A549 (cell line): Measurements from ENCODE around the gene DCLK3. TPM values are rescaled to one million over a fixed set of nuclear protein-coding genes. Genes with fewer than 3 reads are reported as not detected.

Experiments
- ATAC-seq, 2 experiments: fragments of 200-7000 bp in 1 of 2; fragments of >200 bp in 1 of 2; cut with Nextera tagmentation in 1 of 2; cut with Tn5 transposase in 1 of 2; 3 replicates each; pipeline versions ENCODE4 v1.8.0 to v1.9.1; 2018 to 2020; ENCODE audit warnings: mild to moderate bottlenecking in 1 of 2, moderate library complexity in 1 of 2
- CTCF ChIA-PET: fragments of 300-600 bp; sonication (Branson Sonifier 250); formaldehyde crosslinking; extraction: SDS; loops from one replicate; lab custom pipeline; 2021; ENCODE audit warnings: antibody characterized with exemption, inconsistent platforms; lab: Yijun Ruan, JAX
- POLR2A ChIA-PET: fragments of 350-600 bp; formaldehyde crosslinking; extraction: SDS; loops from one replicate; lab custom pipeline; 2021; ENCODE audit warnings: antibody characterized with exemption, inconsistent platforms; lab: Yijun Ruan, JAX
- DNase-seq, 2 experiments: peaks; one replicate each; pipeline versions ENCODE4 v3.0.0 to v3.0.0-alpha.2; 2011 to 2016; ENCODE audit warnings: low read depth in 1 of 2, low spot score in 1 of 2
- FAIRE-seq: peaks from 2 replicates; lab custom pipeline; 2011; peaks lifted over from hg19 to GRCh38; lab: Jason Lieb, UNC
- H3K27ac ChIP-seq, 2 experiments: fragments of >200 bp; sonication (Bioruptor Twin); formaldehyde crosslinking; 3 replicates each; pipeline ENCODE4 v1.5.1; 2016 to 2017
- H3K4me1 ChIP-seq: fragments of >200 bp; sonication (Bioruptor Twin); formaldehyde crosslinking; 3 replicates; pipeline ENCODE4 v1.6.1; 2016
- H3K4me2 ChIP-seq: fragments of >200 bp; sonication (Bioruptor Twin); formaldehyde crosslinking; 3 replicates; pipeline ENCODE4 v1.6.1; 2016
- H3K4me3 ChIP-seq: fragments of >200 bp; sonication (Bioruptor Twin); formaldehyde crosslinking; 3 replicates; pipeline ENCODE4 v1.5.1; 2016
- H3K9me3 ChIP-seq: fragments of >200 bp; sonication (Bioruptor Twin); formaldehyde crosslinking; 3 replicates; pipeline ENCODE4 v1.6.1; 2016
- BHLHE40 ChIP-seq: IDR thresholded peaks from 2 replicates; pipeline ENCODE4 v1.6.1; 2012; ENCODE audit warnings: low read depth, low read length, inconsistent platforms
- CBX8 ChIP-seq: fragments of 200-600 bp; sonication (generic); IDR thresholded peaks from 2 replicates; pipeline ENCODE4 v1.6.1; 2016
- EHMT2 ChIP-seq: fragments of 200-600 bp; sonication (generic); IDR thresholded peaks from 2 replicates; pipeline ENCODE4 v1.6.1; 2016; ENCODE audit warnings: antibody characterized with exemption, low read depth, mild to moderate bottlenecking, moderate library complexity
- ELK1 ChIP-seq: fragments of 150-350 bp; IDR thresholded peaks from 2 replicates; pipeline ENCODE4 v1.6.1; 2014; ENCODE audit warnings: low read depth, mild to moderate bottlenecking, low read length
- HEYL ChIP-seq: fragments of 250-450 bp; sonication (Bioruptor Pico); IDR thresholded peaks from 2 replicates; pipeline ENCODE4 v1.8.0; 2021; ENCODE audit warnings: mild to moderate bottlenecking, moderate library complexity
- HOXA7 ChIP-seq: fragments of 250-450 bp; sonication (Bioruptor Pico); IDR thresholded peaks from 2 replicates; pipeline ENCODE4 v1.5.0; 2020; ENCODE audit warnings: mild to moderate bottlenecking, moderate library complexity
- JUN ChIP-seq, 2 experiments: fragments of >200 bp; sonication (Bioruptor Twin); formaldehyde crosslinking; IDR thresholded peaks; 2 replicates in 1 of 2; 3 replicates in 1 of 2; pipeline ENCODE4 v1.6.1; 2016 to 2017
- KDM1A ChIP-seq: fragments of 200-600 bp; sonication (generic); IDR thresholded peaks from 2 replicates; pipeline ENCODE4 v1.6.1; 2016; ENCODE audit warnings: low read depth, mild to moderate bottlenecking
- MAFK ChIP-seq: fragments of 450-650 bp; IDR thresholded peaks from 2 replicates; pipeline ENCODE4 v1.6.1; 2014; ENCODE audit not compliant: partially characterized antibody
- MAX ChIP-seq: IDR thresholded peaks from 2 replicates; pipeline ENCODE4 v1.6.1; 2012
- MAZ ChIP-seq: fragments of 150-350 bp; IDR thresholded peaks from 2 replicates; pipeline ENCODE4 v1.6.1; 2014; ENCODE audit warnings: antibody characterized with exemption, low read depth, low read length, borderline replicate concordance
- NFE2L2 ChIP-seq: fragments of 150-350 bp; conservative IDR thresholded peaks from 2 replicates; pipeline ENCODE4 v1.6.1; 2014; ENCODE audit warnings: low read length
- NR3C1 ChIP-seq: fragments of >200 bp; sonication (Bioruptor Twin); formaldehyde crosslinking; IDR thresholded peaks from 3 replicates; pipeline ENCODE4 v1.6.1; 2017
- RAD21 ChIP-seq, 2 experiments: fragments of >200 bp in 1 of 2; sonication (Bioruptor Twin) in 1 of 2; formaldehyde crosslinking in 1 of 2; IDR thresholded peaks in 1 of 2; conservative IDR thresholded peaks in 1 of 2; 2 replicates in 1 of 2; 3 replicates in 1 of 2; pipeline ENCODE4 v1.6.1; 2012 to 2018; ENCODE audit warnings: inconsistent platforms in 1 of 2
- RARB ChIP-seq: fragments of 250-450 bp; sonication (Bioruptor Pico); IDR thresholded peaks from 2 replicates; pipeline ENCODE4 v1.8.0; 2021; ENCODE audit warnings: mild to moderate bottlenecking, moderate library complexity
- RCOR1 ChIP-seq: fragments of 150-350 bp; IDR thresholded peaks from 2 replicates; pipeline ENCODE4 v1.6.1; 2014; ENCODE audit warnings: antibody characterized with exemption, low read length, low read depth
- REST ChIP-seq: fragments of 200-600 bp; sonication (generic); IDR thresholded peaks from 2 replicates; pipeline ENCODE4 v1.6.1; 2016; ENCODE audit warnings: antibody characterized with exemption, mild to moderate bottlenecking, moderate library complexity
- RFX5 ChIP-seq: fragments of 450-650 bp; IDR thresholded peaks from 2 replicates; pipeline ENCODE4 v1.7.1; 2014; ENCODE audit warnings: antibody characterized with exemption, mild to moderate bottlenecking, moderate library complexity
- SMC3 ChIP-seq: fragments of >200 bp; sonication (Bioruptor Twin); formaldehyde crosslinking; IDR thresholded peaks from 3 replicates; pipeline ENCODE4 v1.6.1; 2018; ENCODE audit warnings: inconsistent platforms
- TFCP2L1 ChIP-seq: fragments of 250-450 bp; sonication (Bioruptor Pico); IDR thresholded peaks from 2 replicates; pipeline ENCODE4 v1.5.0; 2021; ENCODE audit warnings: mild to moderate bottlenecking
- TP53 ChIP-seq: fragments of 250-450 bp; sonication (Bioruptor Pico); IDR thresholded peaks from 2 replicates; pipeline ENCODE4 v1.5.0; 2021; ENCODE audit warnings: mild to moderate bottlenecking, moderate library complexity
- ZSCAN20 ChIP-seq: fragments of 250-450 bp; sonication (Bioruptor Pico); IDR thresholded peaks from 2 replicates; pipeline ENCODE4 v1.8.0; 2022; ENCODE audit warnings: mild to moderate bottlenecking, moderate library complexity
- WGBS: methylation state at CpG from one replicate; pipeline ENCODE4 v1.1.6; 2017; ENCODE audit errors: missing lambda C conversion rate; 5-methylcytosine and 5-hydroxymethylcytosine counted together
- polyA plus RNA-seq, 4 experiments: library from polyadenylated mRNA; depleted of rRNA in 3 of 4; stranded (reverse); fragments of >200 nt; fragmentation: RNase III in 1 of 4; extraction: RNeasy Plus Mini Kit Qiagen cat#74134 plus additional on column Dnase treatment in 1 of 4; gene quantifications; 2 replicates in 3 of 4; 3 replicates in 1 of 4; pipeline ENCODE4 v1.2.3, GENCODE V29; 2011 to 2017

DCLK3 gene
- polyA plus RNA-seq, 2 of the 4 experiments (the other 2 are of a cell fraction): not detected

- ChIA-PET CTCF (interaction anchor here (1.0 to 3.0 kb wide), 3 partner anchors 11 to 55 kb away, joined by 3 to 13 read pairs (median 3); no protein-coding TSS in a partner anchor), POLR2A (no interaction called here)
- ATAC-seq: no peak
- no peak overlapping the region for H3K27ac ChIP-seq
- no peak overlapping the region for H3K4me2 ChIP-seq
- H3K9me3 ChIP-seq: peaks cover 15% of the 10 kb centered on the region
- H3K4me1 ChIP-seq: no peaks in the 10 kb centered on the region
- FAIRE-seq: no peak
- WGBS: 73% methylated on average over 5 of the region's 5 CpGs
- no peak for DNase-seq
- no peak for TF ChIP-seq EHMT2
- TF ChIP-seq NR3C1: no peak
- no peak for TF ChIP-seq BHLHE40
- TF ChIP-seq ELK1: no peak
- TF ChIP-seq RARB (CRISPR knock-in tag): no peak
- peak; percentile 14 for TF ChIP-seq MAFK
- no peak overlapping the region for H3K4me3 ChIP-seq
Measured at GRCh38 chr3:36803091-36803791, 38.9 kb upstream of the DCLK3 start.

GRCh38 chr3:36800533-36801116, 36.3 kb upstream of the DCLK3 start:
- Histone ChIP-seq H3K4me3 (no peak overlapping the region), H3K4me1 (no peaks in the 10 kb centered on the region), H3K4me2 (no peak overlapping the region), H3K9me3 (peaks cover 5% of the 10 kb centered on the region; the same call in 1 of the 3 replicates), H3K27ac (no peak overlapping the region)
- WGBS: 0% methylated on average over 3 of the region's 3 CpGs
- ChIA-PET POLR2A (no interaction called here), CTCF (no interaction called here)
- no peak for ATAC-seq
- no peak for TF ChIP-seq NR3C1
- TF ChIP-seq MAX: no peak
- TF ChIP-seq RCOR1: no peak
- TF ChIP-seq HEYL (CRISPR knock-in tag): no peak
- no peak for TF ChIP-seq CBX8
- no peak for DNase-seq
- no peak for FAIRE-seq

GRCh38 chr3:36796881-36797280, 32.5 kb upstream of the DCLK3 start:
- TF ChIP-seq HEYL (CRISPR knock-in tag) (no peak), CBX8 (no peak), TFCP2L1 (CRISPR knock-in tag) (no peak), NFE2L2 (no peak), HOXA7 (CRISPR knock-in tag) (no peak), TP53 (no peak), ZSCAN20 (no peak), REST (no peak), SMC3 (no peak), RAD21 (conservative IDR thresholded peaks at IDR 0.05 in 1 of 2, IDR thresholded peaks at IDR 0.05 in 1 of 2) (no peak), KDM1A (no peak), MAZ (no peak), EHMT2 (no peak), RFX5 (no peak), JUN (IDR thresholded peaks at IDR 0.05) (no peak)
- H3K4me1 ChIP-seq: no peaks in the 10 kb centered on the region
- no peak overlapping the region for H3K27ac ChIP-seq
- ATAC-seq: no peak
- no peak overlapping the region for H3K4me3 ChIP-seq
- ChIA-PET CTCF (no interaction called here), POLR2A (no interaction called here)
- no peak for FAIRE-seq
- peak in 1 of 2 experiments; percentile 12 for DNase-seq
- no peak overlapping the region for H3K4me2 ChIP-seq
- no peaks in the 10 kb centered on the region for H3K9me3 ChIP-seq
